ENCODE results near the gene STK17A.

DNA sequence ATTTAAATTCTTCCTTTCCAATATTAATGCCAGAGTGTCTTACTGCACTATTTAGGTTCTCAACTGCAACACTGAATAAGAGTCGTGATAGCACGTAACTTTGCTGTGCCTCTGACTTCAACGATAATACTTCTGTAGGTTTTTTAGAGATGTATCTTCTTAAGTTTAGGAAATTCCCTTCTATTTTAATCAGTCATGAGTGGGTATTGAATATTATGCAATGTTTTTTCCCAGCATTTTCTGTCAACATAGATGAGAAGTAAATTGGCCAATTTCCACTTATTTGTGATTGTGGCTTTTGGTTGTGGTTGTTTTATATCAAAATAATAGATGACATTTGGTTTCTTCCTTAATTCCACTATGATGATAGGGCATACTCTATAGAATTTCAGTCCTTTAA lies 6.7 kb upstream of the STK17A start:
- TF ChIP-seq, protein P1, sequence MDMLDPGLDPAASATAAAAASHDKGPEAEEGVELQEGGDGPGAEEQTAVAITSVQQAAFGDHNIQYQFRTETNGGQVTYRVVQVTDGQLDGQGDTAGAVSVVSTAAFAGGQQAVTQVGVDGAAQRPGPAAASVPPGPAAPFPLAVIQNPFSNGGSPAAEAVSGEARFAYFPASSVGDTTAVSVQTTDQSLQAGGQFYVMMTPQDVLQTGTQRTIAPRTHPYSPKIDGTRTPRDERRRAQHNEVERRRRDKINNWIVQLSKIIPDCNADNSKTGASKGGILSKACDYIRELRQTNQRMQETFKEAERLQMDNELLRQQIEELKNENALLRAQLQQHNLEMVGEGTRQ (IDR thresholded peaks at IDR 0.05; ENCODE audit: low read length): no peak
- TF ChIP-seq, protein P2, sequence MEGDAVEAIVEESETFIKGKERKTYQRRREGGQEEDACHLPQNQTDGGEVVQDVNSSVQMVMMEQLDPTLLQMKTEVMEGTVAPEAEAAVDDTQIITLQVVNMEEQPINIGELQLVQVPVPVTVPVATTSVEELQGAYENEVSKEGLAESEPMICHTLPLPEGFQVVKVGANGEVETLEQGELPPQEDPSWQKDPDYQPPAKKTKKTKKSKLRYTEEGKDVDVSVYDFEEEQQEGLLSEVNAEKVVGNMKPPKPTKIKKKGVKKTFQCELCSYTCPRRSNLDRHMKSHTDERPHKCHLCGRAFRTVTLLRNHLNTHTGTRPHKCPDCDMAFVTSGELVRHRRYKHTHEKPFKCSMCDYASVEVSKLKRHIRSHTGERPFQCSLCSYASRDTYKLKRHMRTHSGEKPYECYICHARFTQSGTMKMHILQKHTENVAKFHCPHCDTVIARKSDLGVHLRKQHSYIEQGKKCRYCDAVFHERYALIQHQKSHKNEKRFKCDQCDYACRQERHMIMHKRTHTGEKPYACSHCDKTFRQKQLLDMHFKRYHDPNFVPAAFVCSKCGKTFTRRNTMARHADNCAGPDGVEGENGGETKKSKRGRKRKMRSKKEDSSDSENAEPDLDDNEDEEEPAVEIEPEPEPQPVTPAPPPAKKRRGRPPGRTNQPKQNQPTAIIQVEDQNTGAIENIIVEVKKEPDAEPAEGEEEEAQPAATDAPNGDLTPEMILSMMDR (IDR thresholded peaks at IDR 0.05; ENCODE audit: control extremely low read depth in 1 of 3, insufficient read depth in 1 of 3, low read depth in 1 of 3, low read length in 3 of 3): no peak
